Effector CD8-positive, alpha-beta T cell (primary cell): Measurements from ENCODE around the gene CXCL5.
"Not testable (repeated sequence)": the region's sequence is repeated elsewhere in the genome, so short reads cannot be mapped to it uniquely, and the experiment has no call there.

Source experiments
- DNase-seq: peaks from one replicate; lab custom pipeline; 2025; lab: John Stamatoyannopoulos, UW

CXCL5 gene

DNA sequence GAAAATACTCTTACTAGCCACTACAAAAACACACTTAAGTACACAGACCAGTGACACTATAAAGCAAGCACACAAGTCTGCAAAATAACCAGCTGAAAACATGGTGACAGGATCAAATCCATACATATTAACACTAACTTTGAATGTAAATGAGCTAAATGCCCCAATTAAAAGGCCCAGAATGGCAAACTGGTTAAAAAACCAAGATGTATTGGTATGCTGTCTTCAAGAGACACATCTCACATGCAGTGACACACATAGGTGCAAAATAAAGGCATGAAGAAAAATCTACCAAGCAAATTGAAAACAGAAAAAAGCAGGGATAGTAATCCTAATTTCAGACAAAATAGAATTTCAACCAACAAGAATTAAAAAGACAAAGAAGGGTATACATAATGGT is 27.5 kb downstream of the CXCL5 start:
- no peak for DNase-seq

DNA sequence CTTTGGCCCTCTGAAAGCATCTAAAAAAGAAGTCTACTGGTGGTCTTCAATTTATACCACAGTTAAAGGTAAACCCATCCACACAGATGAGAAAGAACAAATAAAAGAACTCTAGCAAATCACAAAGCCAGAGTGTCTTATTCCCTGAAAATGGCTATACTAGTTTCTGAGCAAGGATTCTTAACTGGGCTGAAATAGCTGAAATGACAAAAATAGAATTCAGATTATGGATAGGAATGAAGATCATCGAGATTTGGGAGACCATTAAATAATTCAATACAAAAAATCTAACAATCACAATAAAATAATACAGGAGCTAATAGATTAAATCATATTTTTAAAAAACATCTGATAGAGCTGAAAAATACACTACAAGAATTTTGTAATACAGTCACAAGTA is 28.5 kb downstream of the CXCL5 start:
- no peak for DNase-seq

DNA sequence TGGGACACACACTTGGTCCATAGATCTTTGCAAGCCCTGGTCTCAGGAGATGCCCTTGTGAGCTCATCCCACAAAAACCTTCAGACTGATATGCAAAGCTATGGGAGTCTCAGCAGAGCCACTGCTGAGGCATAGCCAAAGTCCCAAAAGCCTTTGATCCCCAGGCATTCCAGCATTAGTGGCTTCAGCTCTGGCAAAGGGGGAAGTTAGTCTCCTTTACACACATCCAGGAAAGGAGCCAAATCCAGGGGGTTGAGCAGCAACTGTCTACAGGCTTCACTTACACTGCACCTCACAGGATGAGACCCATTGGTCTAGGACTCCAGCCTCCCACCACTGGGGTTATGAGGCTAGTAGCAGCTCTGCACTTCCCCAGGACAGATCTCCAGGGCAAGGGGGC is 30.6 kb downstream of the CXCL5 start:
- no peak for DNase-seq

DNA sequence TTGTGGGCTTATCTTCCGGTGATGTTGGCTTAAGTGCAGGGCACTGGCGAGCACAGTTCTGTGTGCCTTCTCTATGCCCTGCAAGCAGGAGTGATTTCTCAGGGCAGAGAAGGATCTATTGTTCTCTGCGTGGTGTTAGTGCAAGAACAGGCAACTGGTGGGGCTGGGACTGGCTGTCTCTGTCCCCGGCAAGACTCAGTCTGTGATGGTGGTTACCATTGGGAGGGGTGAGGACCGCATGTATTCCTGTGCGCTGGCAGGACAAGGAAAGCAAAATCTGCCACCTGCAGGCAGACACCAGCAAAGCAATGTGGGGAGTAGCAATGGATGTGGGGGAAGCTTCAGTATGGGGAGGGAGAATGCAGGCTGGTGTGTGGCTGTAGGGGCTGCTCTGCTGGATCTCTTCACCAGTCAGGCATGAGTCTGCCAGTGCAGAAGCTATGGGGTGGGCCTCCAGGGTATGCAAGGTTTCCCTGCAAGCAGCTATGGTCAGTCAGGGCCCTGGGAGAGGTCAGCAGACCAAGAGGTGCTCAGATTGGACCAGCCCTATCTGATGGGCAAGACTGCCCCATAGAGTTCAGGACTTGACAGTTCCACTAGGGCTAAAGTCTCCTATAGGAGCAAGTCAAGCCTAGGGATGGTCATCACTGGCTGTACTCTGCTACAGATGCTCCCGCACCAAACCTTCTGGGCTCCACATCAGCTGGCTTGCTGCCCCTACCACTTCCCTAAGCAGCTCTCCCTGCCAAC is 33.4 kb downstream of the CXCL5 start:
- no peak for DNase-seq

DNA sequence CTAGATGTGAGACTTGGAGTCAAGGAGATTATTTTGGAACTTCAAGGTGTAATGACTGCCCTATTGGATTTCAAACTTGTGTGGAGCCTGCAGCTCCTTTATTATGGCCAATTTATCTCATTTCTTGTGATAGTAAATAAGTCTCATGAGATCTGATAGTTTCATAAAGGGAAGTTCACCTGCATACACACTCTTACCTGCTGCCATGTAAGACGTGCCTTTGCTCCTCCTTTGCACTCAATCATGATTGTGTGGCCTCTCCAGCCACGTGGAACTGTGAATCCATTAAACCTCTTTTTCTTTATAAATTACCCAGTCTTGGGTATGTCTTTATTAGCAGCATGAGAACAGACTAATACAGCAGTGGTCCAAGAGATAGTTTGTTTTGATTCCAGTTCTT is 35.8 kb downstream of the CXCL5 start:
- no peak for DNase-seq

DNA sequence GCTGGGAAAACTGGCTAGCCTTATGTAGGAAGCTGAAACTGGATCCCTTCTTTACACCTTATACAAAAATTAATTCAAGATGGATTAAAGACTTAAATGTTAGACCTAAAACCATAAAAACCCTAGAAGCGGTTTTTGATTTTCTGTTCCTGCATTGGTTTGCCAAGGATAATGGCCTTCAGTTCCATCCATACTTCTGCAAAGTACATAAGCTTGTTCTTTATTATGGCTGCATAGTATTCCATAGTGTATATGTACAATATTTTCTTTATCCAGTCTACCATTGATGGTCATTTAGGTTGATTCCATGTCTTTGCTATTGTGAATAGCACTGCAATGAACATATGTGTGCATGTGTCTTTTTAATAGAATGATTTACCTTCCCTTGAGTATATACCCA is 39.4 kb downstream of the CXCL5 start:
- DNase-seq: not testable (repeated sequence)

DNA sequence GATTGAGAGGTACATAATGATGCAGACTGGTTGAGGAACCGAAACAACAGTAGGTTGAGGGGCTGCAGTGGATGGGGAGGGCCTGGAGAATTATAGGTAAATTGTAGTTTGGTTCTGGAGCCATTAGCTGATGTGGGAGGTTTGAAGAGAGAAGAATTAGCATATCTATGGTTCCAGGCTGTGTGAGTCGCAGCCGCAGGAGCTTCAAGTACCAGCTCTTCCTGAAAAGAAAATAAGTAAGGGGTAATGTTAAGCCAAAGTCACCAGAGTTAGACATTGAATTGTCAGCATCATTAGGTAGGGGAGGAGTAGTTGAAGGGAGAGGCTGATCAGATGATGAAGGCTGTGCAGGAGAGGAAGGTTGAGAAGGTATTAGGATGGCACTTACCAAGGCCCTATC is 46.1 kb downstream of the CXCL5 start:
- DNase-seq: no peak

DNA sequence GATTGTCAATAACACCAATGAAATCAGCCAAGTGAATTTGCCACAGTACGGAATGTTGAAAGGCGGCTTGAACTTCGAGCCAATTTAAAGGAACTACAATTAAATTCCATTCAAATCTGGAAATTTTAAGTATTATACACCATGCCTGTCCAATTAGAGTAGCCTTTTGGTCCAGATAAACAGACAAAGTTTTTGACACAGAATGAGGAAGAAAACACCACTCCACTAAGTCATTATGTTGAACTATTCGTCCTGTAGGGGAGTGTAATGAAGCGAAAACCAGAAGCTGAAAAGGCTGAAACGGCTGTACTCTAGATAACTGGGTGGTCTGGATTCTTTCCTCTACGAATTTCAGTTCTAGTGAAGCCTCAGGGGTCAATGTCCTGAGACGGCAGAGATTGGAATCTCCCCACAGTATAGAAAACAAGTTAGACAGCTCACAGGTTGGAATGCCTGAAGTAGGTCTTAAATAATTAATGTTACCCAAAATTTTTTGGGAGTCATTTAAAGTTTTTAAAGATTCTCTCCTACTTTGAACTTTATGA is 48.0 kb downstream of the CXCL5 start:
- not testable (repeated sequence) for DNase-seq

DNA sequence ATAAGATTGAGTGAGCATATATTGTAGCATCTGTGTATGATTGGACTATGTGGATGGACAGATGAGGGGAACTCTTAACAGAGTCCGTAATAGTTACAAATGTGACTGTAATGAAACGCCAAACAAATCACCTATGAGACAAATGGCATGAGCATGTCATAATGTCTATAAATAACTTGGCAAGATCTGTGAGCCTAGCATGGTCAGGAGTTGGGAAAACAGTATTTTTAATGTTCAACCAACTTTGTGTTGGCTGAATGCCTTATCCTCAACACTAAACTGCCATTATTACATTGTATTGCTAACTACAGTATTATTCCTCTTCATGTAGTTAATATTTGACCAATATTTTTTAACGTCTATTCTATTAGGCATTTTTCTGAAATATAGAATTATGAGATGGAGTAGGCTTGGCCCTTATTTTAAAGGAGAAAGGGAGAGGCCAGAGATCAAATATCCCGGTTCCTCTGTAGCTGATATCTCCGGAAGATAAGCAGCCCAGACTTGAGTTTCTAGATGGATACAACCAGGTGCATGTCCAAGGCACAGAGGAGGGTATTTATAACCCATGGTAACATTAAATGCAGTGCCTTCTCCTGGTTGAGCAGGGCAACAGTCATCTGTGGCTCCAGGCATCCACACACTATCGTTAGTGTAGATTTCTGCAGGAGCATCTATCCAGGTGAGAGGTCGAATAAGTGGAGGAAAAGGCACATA is 49.3 kb downstream of the CXCL5 start:
- no peak for DNase-seq

DNA sequence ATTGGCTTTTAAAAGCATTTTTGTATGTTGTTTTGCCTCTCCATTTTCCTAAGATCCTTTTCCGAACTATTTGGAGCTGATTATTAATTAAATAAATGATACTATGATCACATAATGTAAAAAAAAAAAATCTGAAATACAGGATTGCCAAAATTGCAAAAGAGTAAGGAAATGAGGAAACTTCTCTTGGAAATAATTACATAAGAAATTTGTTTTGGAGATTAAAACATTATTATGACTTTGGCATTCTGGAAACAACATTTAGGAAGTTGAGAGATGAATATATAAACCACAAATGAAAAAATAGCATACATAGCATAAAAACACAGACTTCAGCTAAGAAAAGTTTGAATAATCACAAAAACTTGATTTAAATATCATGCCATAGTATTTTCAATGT is 50.2 kb downstream of the CXCL5 start:
- no peak for DNase-seq

DNA sequence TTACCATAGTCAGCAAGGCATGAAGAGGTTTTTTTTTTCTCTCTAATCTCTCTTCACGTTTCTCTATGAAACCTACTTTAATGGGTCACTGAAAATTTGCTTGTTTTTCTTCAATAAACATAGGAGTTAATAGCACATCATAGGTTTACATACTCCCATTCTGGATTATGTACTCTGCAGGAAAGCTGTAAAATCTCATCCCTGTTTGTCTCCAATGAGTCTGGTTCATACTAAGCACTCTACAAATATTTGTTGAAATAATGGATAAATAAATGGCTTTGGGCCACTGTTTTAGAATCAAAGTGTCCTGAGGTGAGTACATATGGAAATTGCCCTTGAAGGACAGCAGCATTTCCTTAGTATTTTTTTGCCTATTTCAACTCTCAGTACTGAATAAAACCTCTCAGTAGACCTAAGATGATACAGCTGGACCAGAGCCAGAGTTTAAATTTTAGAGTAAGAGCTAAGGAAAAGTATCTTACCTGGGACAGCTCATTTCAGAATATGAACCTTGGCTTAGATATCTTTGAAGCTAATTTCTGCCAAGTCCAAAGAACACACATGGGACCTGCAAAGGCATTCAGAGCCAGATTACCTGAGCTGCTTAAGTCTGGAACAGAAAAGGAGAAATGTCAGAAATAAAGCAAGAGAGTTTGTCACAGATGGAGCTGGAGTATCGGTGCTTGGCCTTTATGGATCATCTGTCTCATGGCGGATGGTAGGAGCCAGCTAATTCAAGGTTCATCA is 51.1 kb downstream of the CXCL5 start:
- no peak for DNase-seq

DNA sequence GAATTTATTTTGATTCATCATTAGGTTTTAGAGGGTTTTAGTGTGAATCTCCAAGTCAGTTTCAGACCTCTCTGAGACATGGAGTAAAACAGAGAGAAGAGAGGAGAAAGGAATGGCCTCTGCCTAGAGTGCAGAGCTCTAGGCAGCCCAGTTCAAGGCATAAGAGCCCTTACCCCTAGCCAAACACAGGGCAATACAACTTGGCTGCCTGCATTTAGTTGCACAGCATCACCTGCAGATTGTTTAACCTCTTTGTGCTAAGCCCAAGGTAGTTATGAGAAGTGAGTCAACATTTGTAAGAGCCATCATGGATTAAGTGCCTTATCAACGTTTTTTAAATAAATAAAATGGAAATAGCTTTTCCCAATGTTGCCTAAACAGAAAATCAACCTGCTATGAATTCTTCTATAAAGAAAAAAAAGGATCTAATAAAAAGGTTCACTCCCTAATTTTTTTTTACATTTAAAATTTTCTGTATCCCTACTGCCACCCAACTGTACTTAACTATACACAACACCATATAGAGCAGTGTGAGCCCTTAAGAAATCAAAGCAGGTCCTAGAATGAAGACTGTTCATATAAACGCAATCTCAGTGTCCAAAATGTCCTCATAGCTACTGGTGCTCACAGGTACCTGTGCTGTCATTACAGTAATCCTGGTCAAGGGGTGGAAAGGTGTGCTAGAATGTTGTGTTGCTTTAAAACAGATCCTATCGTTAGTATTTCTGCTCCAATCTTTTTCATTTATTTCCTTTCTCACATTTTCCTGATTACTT is 52.6 kb downstream of the CXCL5 start:
- DNase-seq: no peak
